ENCODE measurements around the gene CHD2. TPM values are rescaled to one million over a fixed set of nuclear protein-coding genes. Genes with fewer than 3 reads are reported as not detected.
A peak's percentile ranks its signal among the peaks of the same experiment; 100 is the strongest.

CHD2 gene
- total RNA-seq, 8 experiments from 2014 or later, result 58.0 to 129 (median 94.2) TPM

- in situ Hi-C loops (cut with MboI; ENCODE audit: low pct_unique_long_range_greater_than_20kb in 2 of 9, low sequenced_read_pairs in 9 of 9, unreplicated experiment in 9 of 9), result no loop called here
Observed at GRCh38 chr15:92943581-92943980, 43.5 kb downstream of the CHD2 start.

GRCh38 chr15:92944946-92945521 lies 44.9 kb downstream of the CHD2 start:
- in situ Hi-C loops (cut with MboI; ENCODE audit: low pct_unique_long_range_greater_than_20kb in 2 of 9, low sequenced_read_pairs in 9 of 9, unreplicated experiment in 9 of 9), result no loop called here
- Histone ChIP-seq H3K4me3 (no peak overlapping the region), H3K4me1 (replicated peaks in 1 of 2) (no peaks in the 10 kb centered on the region), H3K27ac (no peak overlapping the region)
- ATAC-seq (replicated peaks in 6 of 8), result no peak
- 90 to 100% (median 96%) methylated on average over 2 to 7 of the region's 8 CpGs for WGBS, 10 experiments

More at GRCh38 chr15:92943581-92943980, 43.5 kb downstream of the CHD2 start:
- H3K27ac ChIP-seq, result no peak overlapping the region
- no peaks in the 10 kb centered on the region for H3K4me1 ChIP-seq (replicated peaks in 1 of 2)
- 55 to 100% (median 100%) methylated on average over 1 of the region's 1 CpG; no CpG with 5 or more reads in 1 of the 10 experiments for WGBS, 10 experiments
- no peak for ATAC-seq (replicated peaks in 6 of 8)
- H3K4me3 ChIP-seq, result no peak overlapping the region

- Histone ChIP-seq H3K4me3 (no peak overlapping the region), H3K27ac (no peak overlapping the region), H3K4me1 (replicated peaks in 1 of 2) (no peaks in the 10 kb centered on the region)
- in situ Hi-C loops (cut with MboI; ENCODE audit: low pct_unique_long_range_greater_than_20kb in 2 of 9, low sequenced_read_pairs in 9 of 9, unreplicated experiment in 9 of 9), result no loop called here
- no peak for ATAC-seq (replicated peaks in 6 of 8)
- 92 to 100% (median 100%) methylated on average over 1 to 5 of the region's 5 CpGs; no CpG with 5 or more reads in 2 of the 10 experiments for WGBS, 10 experiments
Observed at GRCh38 chr15:92947071-92947730, 47.1 kb downstream of the CHD2 start.

GRCh38 chr15:92949604-92950249 lies 49.6 kb downstream of the CHD2 start:
- in situ Hi-C loops (cut with MboI; ENCODE audit: low pct_unique_long_range_greater_than_20kb in 2 of 9, low sequenced_read_pairs in 9 of 9, unreplicated experiment in 9 of 9), result loop anchor here in 1 of 9 experiments (25.0 kb wide), 1 partner anchor 162 kb away; no protein-coding TSS in a partner anchor
- WGBS, 10 experiments, result 87 to 100% (median 98%) methylated on average over 2 to 10 of the region's 10 CpGs

GRCh38 chr15:92951800-92952457 lies 51.8 kb downstream of the CHD2 start:
- ATAC-seq (replicated peaks in 6 of 8), result no peak
- in situ Hi-C loops (cut with MboI; ENCODE audit: low pct_unique_long_range_greater_than_20kb in 2 of 9, low sequenced_read_pairs in 9 of 9, unreplicated experiment in 9 of 9), result loop anchor here in 1 of 9 experiments (25.0 kb wide), 1 partner anchor 165 kb away; no protein-coding TSS in a partner anchor
- no peak overlapping the region for H3K27ac ChIP-seq
- H3K4me1 ChIP-seq (replicated peaks in 1 of 2), result no peaks in the 10 kb centered on the region
- no peak overlapping the region for H3K4me3 ChIP-seq
- 37 to 100% (median 88%) methylated on average over 1 to 2 of the region's 2 CpGs; no CpG with 5 or more reads in 1 of the 10 experiments for WGBS, 10 experiments

More at GRCh38 chr15:92949604-92950249, 49.6 kb downstream of the CHD2 start:
- H3K4me1 ChIP-seq (replicated peaks in 1 of 2), result no peaks in the 10 kb centered on the region
- H3K27ac ChIP-seq, result no peak overlapping the region
- H3K4me3 ChIP-seq, result no peak overlapping the region
- ATAC-seq (replicated peaks in 6 of 8), result peak in 1 of 8 experiments; percentile 18

- WGBS, 10 experiments, result 80 to 100% (median 96%) methylated on average over 2 to 3 of the region's 7 CpGs; no CpG with 5 or more reads in 6 of the 10 experiments
- in situ Hi-C loops (cut with MboI; ENCODE audit: low pct_unique_long_range_greater_than_20kb in 2 of 9, low sequenced_read_pairs in 9 of 9, unreplicated experiment in 9 of 9), result loop anchor here in 1 of 9 experiments (25.0 kb wide), 1 partner anchor 165 kb away; no protein-coding TSS in a partner anchor
- no peak for ATAC-seq (replicated peaks in 6 of 8)
- no peaks in the 10 kb centered on the region for H3K4me1 ChIP-seq (replicated peaks in 1 of 2)
- H3K27ac ChIP-seq, result no peak overlapping the region
- H3K4me3 ChIP-seq, result no peak overlapping the region
Observed at GRCh38 chr15:92952458-92952850, 52.3 kb downstream of the CHD2 start.

GRCh38 chr15:92953566-92953965 lies 53.4 kb downstream of the CHD2 start:
- no peaks in the 10 kb centered on the region for H3K4me1 ChIP-seq (replicated peaks in 1 of 2)
- no peak for ATAC-seq (replicated peaks in 6 of 8)
- no peak overlapping the region for H3K27ac ChIP-seq
- no peak overlapping the region for H3K4me3 ChIP-seq
- whole genome bisulfite sequencing, 10 experiments, result 95 to 100% (median 98%) methylated on average over 1 to 2 of the region's 2 CpGs
- in situ Hi-C loops (cut with MboI; ENCODE audit: low pct_unique_long_range_greater_than_20kb in 2 of 9, low sequenced_read_pairs in 9 of 9, unreplicated experiment in 9 of 9), result loop anchor here in 1 of 9 experiments (25.0 kb wide), 1 partner anchor 166 kb away; no protein-coding TSS in a partner anchor

- no peaks in the 10 kb centered on the region for H3K4me1 ChIP-seq (replicated peaks in 1 of 2)
- H3K27ac ChIP-seq, result no peak overlapping the region
- WGBS, 10 experiments, result 93 to 100% (median 98%) methylated on average over 3 to 6 of the region's 6 CpGs
- in situ Hi-C loops (cut with MboI; ENCODE audit: low pct_unique_long_range_greater_than_20kb in 2 of 9, low sequenced_read_pairs in 9 of 9, unreplicated experiment in 9 of 9), result loop anchor here in 1 of 9 experiments (25.0 kb wide), 1 partner anchor 167 kb away; no protein-coding TSS in a partner anchor
- no peak overlapping the region for H3K4me3 ChIP-seq
- ATAC-seq (replicated peaks in 6 of 8), result no peak
Observed at GRCh38 chr15:92954002-92954401, 53.9 kb downstream of the CHD2 start.

- Histone ChIP-seq H3K4me3 (no peak overlapping the region), H3K27ac (no peak overlapping the region), H3K4me1 (replicated peaks in 1 of 2) (no peaks in the 10 kb centered on the region)
- 83 to 98% (median 94%) methylated on average over 3 to 8 of the region's 8 CpGs for WGBS, 10 experiments
- peak in 1 of 8 experiments; percentile 23 for ATAC-seq (replicated peaks in 6 of 8)
- in situ Hi-C loops (cut with MboI; ENCODE audit: low pct_unique_long_range_greater_than_20kb in 2 of 9, low sequenced_read_pairs in 9 of 9, unreplicated experiment in 9 of 9), result loop anchor here in 1 of 9 experiments (25.0 kb wide), 1 partner anchor 167 kb away; no protein-coding TSS in a partner anchor
Observed at GRCh38 chr15:92954578-92954977, 54.5 kb downstream of the CHD2 start.

GRCh38 chr15:92955706-92956105 lies 55.6 kb downstream of the CHD2 start:
- in situ Hi-C loops (cut with MboI; ENCODE audit: low pct_unique_long_range_greater_than_20kb in 2 of 9, low sequenced_read_pairs in 9 of 9, unreplicated experiment in 9 of 9), result loop anchor here in 1 of 9 experiments (25.0 kb wide), 1 partner anchor 168 kb away; no protein-coding TSS in a partner anchor
- no peak overlapping the region for H3K27ac ChIP-seq
- 86 to 100% (median 93%) methylated on average over 1 to 2 of the region's 2 CpGs; no CpG with 5 or more reads in 1 of the 10 experiments for WGBS, 10 experiments
- H3K4me1 ChIP-seq (replicated peaks in 1 of 2), result no peaks in the 10 kb centered on the region
- no peak overlapping the region for H3K4me3 ChIP-seq
- ATAC-seq (replicated peaks in 6 of 8), result no peak

- Histone ChIP-seq H3K27ac (no peak overlapping the region), H3K4me3 (no peak overlapping the region), H3K4me1 (replicated peaks in 1 of 2) (no peaks in the 10 kb centered on the region)
- ATAC-seq (replicated peaks in 6 of 8), result no peak
- in situ Hi-C loops (cut with MboI; ENCODE audit: low pct_unique_long_range_greater_than_20kb in 2 of 9, low sequenced_read_pairs in 9 of 9, unreplicated experiment in 9 of 9), result loop anchor here in 1 of 9 experiments (25.0 kb wide), 1 partner anchor 171 kb away; no protein-coding TSS in a partner anchor
- 49 to 93% (median 80%) methylated on average over 2 to 8 of the region's 8 CpGs for WGBS, 10 experiments
Observed at GRCh38 chr15:92958105-92958504, 58.0 kb downstream of the CHD2 start.

GRCh38 chr15:92959219-92959618 lies 59.1 kb downstream of the CHD2 start:
- 60 to 100% (median 95%) methylated on average over 1 to 4 of the region's 4 CpGs; no CpG with 5 or more reads in 1 of the 10 experiments for WGBS, 10 experiments
- no peak for ATAC-seq (replicated peaks in 6 of 8)
- no peak overlapping the region for H3K4me3 ChIP-seq
- H3K27ac ChIP-seq, result no peak overlapping the region
- in situ Hi-C loops (cut with MboI; ENCODE audit: low pct_unique_long_range_greater_than_20kb in 2 of 9, low sequenced_read_pairs in 9 of 9, unreplicated experiment in 9 of 9), result loop anchor here in 1 of 9 experiments (25.0 kb wide), 1 partner anchor 172 kb away; no protein-coding TSS in a partner anchor
- H3K4me1 ChIP-seq (replicated peaks in 1 of 2), result no peaks in the 10 kb centered on the region

All from motor neuron (in vitro differentiated cells).